HepG2 (cell line): Measurements from ENCODE around the gene NUAK2. TPM values are rescaled to one million over a fixed set of nuclear protein-coding genes. Genes with fewer than 3 reads are reported as not detected.

ENCODE experiments used
- AKAP8 ChIP-seq: sonication (generic); formaldehyde crosslinking; IDR thresholded peaks from 2 replicates; pipeline ENCODE4 v1.5.1; 2020; ENCODE audit warnings: mild to moderate bottlenecking, missing genetic modification reagents
- BRCA1 ChIP-seq: sonication (generic); formaldehyde crosslinking; IDR thresholded peaks from 2 replicates; pipeline ENCODE4 v1.4.0; 2020; ENCODE audit warnings: missing genetic modification reagents
- KIAA2018 ChIP-seq: sonication (generic); formaldehyde crosslinking; IDR thresholded peaks from 2 replicates; pipeline ENCODE4 v1.5.0; 2020; ENCODE audit warnings: mild to moderate bottlenecking, missing genetic modification reagents, borderline replicate concordance
- KLF9 ChIP-seq: IDR thresholded peaks from 2 replicates; pipeline ENCODE4 v1.6.1; 2016; ENCODE audit warnings: low read depth
- MTF1 ChIP-seq: sonication (generic); formaldehyde crosslinking; IDR thresholded peaks from 2 replicates; pipeline ENCODE4 v1.5.0; 2020; ENCODE audit warnings: missing genetic modification reagents
- RXRA ChIP-seq: sonication (generic); formaldehyde crosslinking; IDR thresholded peaks from 2 replicates; pipeline ENCODE4 v1.5.1; 2020; ENCODE audit warnings: missing genetic modification reagents
- THAP11 ChIP-seq: IDR thresholded peaks from 2 replicates; pipeline ENCODE4 v1.6.1; 2016; ENCODE audit warnings: missing biosample characterization, missing genetic modification reagents
- XRCC5 ChIP-seq: fragments of 200-400 bp; formaldehyde crosslinking; optimal IDR thresholded peaks from 2 replicates; pipeline ENCODE3; 2017; ENCODE audit warnings: mild to moderate bottlenecking, low read length
- ZNF496 ChIP-seq: sonication (generic); formaldehyde crosslinking; IDR thresholded peaks from 2 replicates; pipeline ENCODE4 v1.8.1; 2023; ENCODE audit warnings: mild to moderate bottlenecking, moderate library complexity, missing genetic modification reagents; ENCODE audit not compliant: insufficient replicate concordance
- ZNF574 ChIP-seq: sonication (generic); formaldehyde crosslinking; IDR thresholded peaks from 2 replicates; pipeline ENCODE4 v1.4.0; 2020; ENCODE audit warnings: missing genetic modification reagents
- ZNF841 ChIP-seq: sonication (generic); formaldehyde crosslinking; IDR thresholded peaks from 2 replicates; pipeline ENCODE4 v1.8.1; 2023; ENCODE audit warnings: missing genetic modification reagents, borderline replicate concordance
- ZSCAN25 ChIP-seq: sonication (generic); formaldehyde crosslinking; IDR thresholded peaks from 2 replicates; pipeline ENCODE4 v1.8.0; 2022; ENCODE audit warnings: mild to moderate bottlenecking, missing genetic modification reagents
- ZSCAN31 ChIP-seq: sonication (generic); formaldehyde crosslinking; IDR thresholded peaks from 2 replicates; pipeline ENCODE4 v1.5.0; 2020; ENCODE audit warnings: low read depth, mild to moderate bottlenecking, missing genetic modification reagents
- polyA plus RNA-seq, 8 experiments: library from polyadenylated mRNA; depleted of rRNA in 3 of 8; stranded (reverse) in 7 of 8; unstranded in 1 of 8; fragments of >200 nt; fragmentation: Illumina TruSeq in 4 of 8; extraction: Trizol in 4 of 8; gene quantifications; 2 replicates each; pipeline versions ENCODE4 v1.2.1 to v1.2.3, GENCODE V29; 2011 to 2016; ENCODE audit warnings: low read depth in 4 of 8, missing spikeins in 1 of 8, mixed read lengths in 1 of 8; ENCODE audit not compliant: insufficient read depth in 1 of 8
- total RNA-seq, 5 experiments: library from RNA; depleted of rRNA; stranded (reverse); fragments of >200 nt; fragmentation: Illumina TruSeq; extraction: Trizol; gene quantifications; 2 replicates each; pipeline ENCODE4 v1.2.3, GENCODE V29; 2016; ENCODE audit warnings: low read depth in 1 of 5
- TF ChIP-seq, protein P1 (sequence below): sonication (generic); formaldehyde crosslinking; IDR thresholded peaks from 2 replicates; pipeline ENCODE4 v1.4.0; 2020; ENCODE audit warnings: missing genetic modification reagents, borderline replicate concordance

Gene NUAK2
- total and polyA plus RNA-seq, 2 of the 13 experiments (the other 11 are each of a cell fraction or from before 2014, with no cell fraction given), result 0.75 to 1.1 TPM

DNA sequence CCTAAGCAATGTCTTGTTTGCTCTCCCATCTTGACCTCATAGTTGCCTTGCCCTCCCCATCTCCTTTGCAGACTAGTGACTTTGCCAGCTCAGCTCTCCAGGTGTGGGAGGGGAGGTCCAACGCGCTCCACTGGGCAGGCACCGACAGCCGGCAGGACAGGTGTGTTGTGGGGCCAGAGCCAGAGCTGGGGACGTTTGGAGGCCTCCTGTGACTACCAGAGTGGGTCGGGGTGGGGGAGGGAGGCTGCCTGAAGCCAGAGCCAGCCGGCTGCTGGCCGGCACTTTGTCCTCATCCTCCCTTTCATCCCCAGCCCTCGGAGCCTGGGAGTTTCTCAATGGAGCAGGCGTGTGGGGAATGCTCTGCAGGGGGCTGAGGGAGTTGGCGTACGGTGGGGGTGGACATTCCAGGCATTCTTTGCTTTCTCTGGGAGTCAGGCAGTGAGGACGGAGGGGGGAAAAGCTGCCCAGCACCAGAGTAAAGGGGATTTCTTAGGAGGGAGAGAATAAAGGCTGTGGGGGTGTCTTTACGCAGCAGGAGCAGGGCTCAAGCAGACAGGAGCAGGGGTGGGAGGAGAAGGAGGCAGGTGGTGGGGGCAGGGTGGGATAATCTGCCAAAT is 20.2 kb downstream of the NUAK2 start (continued):
- TF ChIP-seq THAP11 (CRISPR knock-in tag) (0 out of 2 replicates have a peak, but pooled peaks have one; percentile 29), AKAP8 (CRISPR knock-in tag) (no peak), ZSCAN31 (CRISPR knock-in tag) (0 out of 2 replicates have a peak, but pooled peaks have one; percentile 42), RXRA (CRISPR knock-in tag) (peak; percentile 87), KLF9 (CRISPR knock-in tag) (no peak), MTF1 (CRISPR knock-in tag) (no peak), XRCC5 (peak; percentile 31), ZNF574 (CRISPR knock-in tag) (no peak; the same call in 1 of the 2 replicates), ZSCAN25 (0 out of 2 replicates have a peak, but pooled peaks have one; percentile 16), KIAA2018 (no peak), BRCA1 (no peak), ZNF841 (CRISPR knock-in tag) (no peak), ZNF496 (CRISPR knock-in tag) (no peak)
- TF ChIP-seq, protein P1, sequence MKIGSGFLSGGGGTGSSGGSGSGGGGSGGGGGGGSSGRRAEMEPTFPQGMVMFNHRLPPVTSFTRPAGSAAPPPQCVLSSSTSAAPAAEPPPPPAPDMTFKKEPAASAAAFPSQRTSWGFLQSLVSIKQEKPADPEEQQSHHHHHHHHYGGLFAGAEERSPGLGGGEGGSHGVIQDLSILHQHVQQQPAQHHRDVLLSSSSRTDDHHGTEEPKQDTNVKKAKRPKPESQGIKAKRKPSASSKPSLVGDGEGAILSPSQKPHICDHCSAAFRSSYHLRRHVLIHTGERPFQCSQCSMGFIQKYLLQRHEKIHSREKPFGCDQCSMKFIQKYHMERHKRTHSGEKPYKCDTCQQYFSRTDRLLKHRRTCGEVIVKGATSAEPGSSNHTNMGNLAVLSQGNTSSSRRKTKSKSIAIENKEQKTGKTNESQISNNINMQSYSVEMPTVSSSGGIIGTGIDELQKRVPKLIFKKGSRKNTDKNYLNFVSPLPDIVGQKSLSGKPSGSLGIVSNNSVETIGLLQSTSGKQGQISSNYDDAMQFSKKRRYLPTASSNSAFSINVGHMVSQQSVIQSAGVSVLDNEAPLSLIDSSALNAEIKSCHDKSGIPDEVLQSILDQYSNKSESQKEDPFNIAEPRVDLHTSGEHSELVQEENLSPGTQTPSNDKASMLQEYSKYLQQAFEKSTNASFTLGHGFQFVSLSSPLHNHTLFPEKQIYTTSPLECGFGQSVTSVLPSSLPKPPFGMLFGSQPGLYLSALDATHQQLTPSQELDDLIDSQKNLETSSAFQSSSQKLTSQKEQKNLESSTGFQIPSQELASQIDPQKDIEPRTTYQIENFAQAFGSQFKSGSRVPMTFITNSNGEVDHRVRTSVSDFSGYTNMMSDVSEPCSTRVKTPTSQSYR (CRISPR knock-in tag), result peak; percentile 96
